ENCODE data around the gene ZBTB46. TPM values are rescaled to one million over a fixed set of nuclear protein-coding genes. Genes with fewer than 3 reads are reported as not detected.

Gene ZBTB46
- total RNA-seq, 1 experiment from 2014 or later: 1.0 TPM

Small RNAs within 50 kb of the gene (small RNA-seq; reads per million reads assigned to genes)
- gene LIME1: 0 to 0.10 reads per million in 2 experiments
- 0 reads per million in 2 experiments for gene TNFRSF6B

Other genes starting within 250 kb of the ZBTB46 start
- 8.5 and 10.5 TPM in 2 replicates for gene GMEB2, start 204.2 kb downstream of the ZBTB46 start, total RNA-seq (2014; rRNA removed; shearing (Covaris generic))
- 34.2 TPM in 2 replicates for gene STMN3, start 177.8 kb downstream of the ZBTB46 start, total RNA-seq (2014; rRNA removed; shearing (Covaris generic))
- gene RTEL1, start 173.0 kb downstream of the ZBTB46 start, total RNA-seq (2014; rRNA removed; shearing (Covaris generic)): 8.4 and 12.5 TPM in 2 replicates
- gene TNFRSF6B, start 134.6 kb downstream of the ZBTB46 start, total RNA-seq (2014; rRNA removed; shearing (Covaris generic)): 1.5 and 1.6 TPM in 2 replicates
- 18.9 and 25.5 TPM in 2 replicates for gene ARFRP1, start 123.3 kb downstream of the ZBTB46 start, total RNA-seq (2014; rRNA removed; shearing (Covaris generic))
- gene ZGPAT, start 123.2 kb downstream of the ZBTB46 start, total RNA-seq (2014; rRNA removed; shearing (Covaris generic)): 23.4 and 24.4 TPM in 2 replicates
- 2.1 and 3.3 TPM in 2 replicates for gene LIME1, start 94.6 kb downstream of the ZBTB46 start, total RNA-seq (2014; rRNA removed; shearing (Covaris generic))
- 11.3 and 11.4 TPM in 2 replicates for gene SLC2A4RG, start 91.5 kb downstream of the ZBTB46 start, total RNA-seq (2014; rRNA removed; shearing (Covaris generic))
- gene ABHD16B, start 30.2 kb upstream of the ZBTB46 start, total RNA-seq (2014; rRNA removed; shearing (Covaris generic)): not detected in 2 replicates
- 74.4 and 76.4 TPM in 2 replicates for gene TPD52L2, start 34.0 kb upstream of the ZBTB46 start, total RNA-seq (2014; rRNA removed; shearing (Covaris generic))
- gene DNAJC5, start 63.9 kb upstream of the ZBTB46 start, total RNA-seq (2014; rRNA removed; shearing (Covaris generic)): 52.7 and 58.1 TPM in 2 replicates
- gene UCKL1, start 125.2 kb upstream of the ZBTB46 start, total RNA-seq (2014; rRNA removed; shearing (Covaris generic)): 21.5 and 23.2 TPM in 2 replicates
- 8.5 and 8.9 TPM in 2 replicates for gene ZNF512B, start 138.7 kb upstream of the ZBTB46 start, total RNA-seq (2014; rRNA removed; shearing (Covaris generic))
- gene SAMD10, start 148.4 kb upstream of the ZBTB46 start, total RNA-seq (2014; rRNA removed; shearing (Covaris generic)): not detected in 2 replicates
- gene PRPF6, start 149.9 kb upstream of the ZBTB46 start, total RNA-seq (2014; rRNA removed; shearing (Covaris generic)): 63.7 and 71.3 TPM in 2 replicates
- 0.37 and 0.59 TPM in 2 replicates for gene C20orf204, start 204.9 kb upstream of the ZBTB46 start, total RNA-seq (2014; rRNA removed; shearing (Covaris generic))
- 0.37 TPM in 1 of 2 replicates, not detected in the other for gene SOX18, start 218.4 kb upstream of the ZBTB46 start, total RNA-seq (2014; rRNA removed; shearing (Covaris generic))
- gene TCEA2, start 231.9 kb upstream of the ZBTB46 start, total RNA-seq (2014; rRNA removed; shearing (Covaris generic)): 6.8 and 9.8 TPM in 2 replicates
- gene RGS19, start 248.3 kb upstream of the ZBTB46 start, total RNA-seq (2014; rRNA removed; shearing (Covaris generic)): 28.7 and 31.4 TPM in 2 replicates
- 2.1 and 3.2 TPM in 2 replicates for gene OPRL1, start 248.8 kb upstream of the ZBTB46 start, total RNA-seq (2014; rRNA removed; shearing (Covaris generic))

All from SK-MEL-5 (cell line).